ENCODE data around the gene TICAM1. TPM values are rescaled to one million over a fixed set of nuclear protein-coding genes. Genes with fewer than 3 reads are reported as not detected.

Gene TICAM1
- total RNA-seq, 1 experiment from 2014 or later, result 0.48 TPM

DNA sequence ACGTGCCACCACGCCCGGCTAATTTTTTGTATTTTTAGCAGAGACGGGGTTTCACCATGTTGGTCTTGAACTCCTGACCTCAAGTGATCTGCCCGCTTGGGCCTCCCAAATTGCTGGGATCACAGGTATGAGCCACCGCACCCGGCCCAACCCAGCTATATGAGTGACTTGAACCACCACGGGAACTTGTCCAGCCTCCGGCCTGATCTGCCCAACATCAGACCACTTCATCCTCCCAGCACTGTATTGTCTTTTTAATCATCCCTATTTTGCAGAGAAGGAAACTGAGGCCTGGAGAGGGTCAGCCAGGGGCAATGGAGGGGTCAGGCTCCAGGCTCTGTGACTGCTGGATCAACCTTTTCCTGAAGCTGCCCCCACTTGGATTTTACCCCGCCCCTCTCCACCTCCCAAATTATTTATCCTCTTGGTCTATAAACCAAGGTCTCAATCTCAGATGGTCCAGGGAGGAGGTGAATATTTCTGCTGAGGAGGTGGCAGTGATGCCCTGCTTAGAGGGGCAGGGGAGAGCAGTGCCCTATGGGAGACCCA is 36.8 kb upstream of the TICAM1 start:
- Histone ChIP-seq H2BK15ac (ENCODE audit: low read depth, low read length) (no peak overlapping the region), H4K20me1 (ENCODE audit: control insufficient read depth, insufficient read depth, insufficient read length) (no peaks in the 10 kb centered on the region), H3K4ac (ENCODE audit: low read depth, low read length) (no peak overlapping the region), H2BK20ac (ENCODE audit: low read depth, low read length, poor library complexity, severe bottlenecking) (no peak overlapping the region), H3K18ac (ENCODE audit: insufficient read length, low read depth, low read length) (no peak overlapping the region), H2BK5ac (ENCODE audit: insufficient read length, low read length) (no peak overlapping the region), H3K4me2 (ENCODE audit: insufficient read depth, insufficient read length, low read length) (peak overlapping the region; percentile 51), H2AFZ (ENCODE audit: low read length) (no peak overlapping the region), H4K5ac (ENCODE audit: insufficient read length, low read depth, low read length) (no peak overlapping the region), H3K14ac (ENCODE audit: insufficient read depth, low read length) (no peak overlapping the region), H3K79me1 (ENCODE audit: insufficient read depth, low read depth, low read length, poor library complexity, severe bottlenecking) (peaks cover 5% of the 10 kb centered on the region), H3K79me2 (ENCODE audit: insufficient read depth, low read length) (no peaks in the 10 kb centered on the region; the same call in 1 of the 2 replicates), H4K91ac (ENCODE audit: insufficient read length, low read depth, low read length) (no peak overlapping the region), H3K9me3 (ENCODE audit: control insufficient read depth, low read depth, low read length) (no peaks in the 10 kb centered on the region), H3K27me3 (ENCODE audit: insufficient read depth, low read length) (no peaks in the 10 kb centered on the region), H3K9ac (ENCODE audit: extremely low read depth, insufficient read length, low read length) (no peak overlapping the region), H3K4me1 (ENCODE audit: insufficient read depth, low read length) (0 out of 2 replicates have a peak, but pooled peaks cover 5% of the 10 kb centered on the region), H3K56ac (ENCODE audit: insufficient read length, low read depth, low read length) (no peak overlapping the region), H3K27ac (ENCODE audit: insufficient read length, low read depth, low read length) (no peak overlapping the region), H3K23ac (ENCODE audit: insufficient read length, low read depth, low read length) (no peak overlapping the region), H3K23me2 (ENCODE audit: insufficient read length, low read depth, low read length, poor library complexity, severe bottlenecking) (no peaks in the 10 kb centered on the region), H4K8ac (replicated peaks; ENCODE audit: insufficient read length, low read depth, low read length) (no peak overlapping the region), H2BK12ac (ENCODE audit: insufficient read length, low read depth, low read length) (no peak overlapping the region), H3T11ph (ENCODE audit: low read length) (no peak overlapping the region), H2AK5ac (ENCODE audit: insufficient read length, low read length) (no peak overlapping the region), H2BK120ac (ENCODE audit: low read depth, low read length, poor library complexity, severe bottlenecking) (no peak overlapping the region)
- TF ChIP-seq, protein P1, sequence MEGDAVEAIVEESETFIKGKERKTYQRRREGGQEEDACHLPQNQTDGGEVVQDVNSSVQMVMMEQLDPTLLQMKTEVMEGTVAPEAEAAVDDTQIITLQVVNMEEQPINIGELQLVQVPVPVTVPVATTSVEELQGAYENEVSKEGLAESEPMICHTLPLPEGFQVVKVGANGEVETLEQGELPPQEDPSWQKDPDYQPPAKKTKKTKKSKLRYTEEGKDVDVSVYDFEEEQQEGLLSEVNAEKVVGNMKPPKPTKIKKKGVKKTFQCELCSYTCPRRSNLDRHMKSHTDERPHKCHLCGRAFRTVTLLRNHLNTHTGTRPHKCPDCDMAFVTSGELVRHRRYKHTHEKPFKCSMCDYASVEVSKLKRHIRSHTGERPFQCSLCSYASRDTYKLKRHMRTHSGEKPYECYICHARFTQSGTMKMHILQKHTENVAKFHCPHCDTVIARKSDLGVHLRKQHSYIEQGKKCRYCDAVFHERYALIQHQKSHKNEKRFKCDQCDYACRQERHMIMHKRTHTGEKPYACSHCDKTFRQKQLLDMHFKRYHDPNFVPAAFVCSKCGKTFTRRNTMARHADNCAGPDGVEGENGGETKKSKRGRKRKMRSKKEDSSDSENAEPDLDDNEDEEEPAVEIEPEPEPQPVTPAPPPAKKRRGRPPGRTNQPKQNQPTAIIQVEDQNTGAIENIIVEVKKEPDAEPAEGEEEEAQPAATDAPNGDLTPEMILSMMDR (conservative IDR thresholded peaks at IDR 0.05), result no peak
- Mint-ChIP-seq H3K27me3 (ENCODE audit: low read depth) (no peaks in the 10 kb centered on the region), H3K36me3 (ENCODE audit: insufficient read depth in 1 of 3, low read depth in 3 of 3) (peaks cover 0 to 4% (median 0%) of the 10 kb centered on the region in 3 experiments; a peak in 3 of 7 replicates), H3K4me1 (peaks cover 8% of the 10 kb centered on the region in 2 experiments), H3K4me3 (peak overlapping the region; percentile 75 to 86), H3K9me3 (no peaks in the 10 kb centered on the region; a peak in 1 of 5 replicates), H3K27ac (no peak overlapping the region)
- no CpG with 5 or more reads among the region's 10 CpGs for WGBS (ENCODE audit: extremely low coverage, insufficient read length, low lambda C conversion rate)
- DNase-seq, result no peak
